GF-D8 (cell line): ENCODE measurements around the gene STARD3.

ENCODE experiments used
- DNase-seq: peaks from one replicate; lab custom pipeline; 2025; lab: John Stamatoyannopoulos, UW

STARD3 gene

DNA sequence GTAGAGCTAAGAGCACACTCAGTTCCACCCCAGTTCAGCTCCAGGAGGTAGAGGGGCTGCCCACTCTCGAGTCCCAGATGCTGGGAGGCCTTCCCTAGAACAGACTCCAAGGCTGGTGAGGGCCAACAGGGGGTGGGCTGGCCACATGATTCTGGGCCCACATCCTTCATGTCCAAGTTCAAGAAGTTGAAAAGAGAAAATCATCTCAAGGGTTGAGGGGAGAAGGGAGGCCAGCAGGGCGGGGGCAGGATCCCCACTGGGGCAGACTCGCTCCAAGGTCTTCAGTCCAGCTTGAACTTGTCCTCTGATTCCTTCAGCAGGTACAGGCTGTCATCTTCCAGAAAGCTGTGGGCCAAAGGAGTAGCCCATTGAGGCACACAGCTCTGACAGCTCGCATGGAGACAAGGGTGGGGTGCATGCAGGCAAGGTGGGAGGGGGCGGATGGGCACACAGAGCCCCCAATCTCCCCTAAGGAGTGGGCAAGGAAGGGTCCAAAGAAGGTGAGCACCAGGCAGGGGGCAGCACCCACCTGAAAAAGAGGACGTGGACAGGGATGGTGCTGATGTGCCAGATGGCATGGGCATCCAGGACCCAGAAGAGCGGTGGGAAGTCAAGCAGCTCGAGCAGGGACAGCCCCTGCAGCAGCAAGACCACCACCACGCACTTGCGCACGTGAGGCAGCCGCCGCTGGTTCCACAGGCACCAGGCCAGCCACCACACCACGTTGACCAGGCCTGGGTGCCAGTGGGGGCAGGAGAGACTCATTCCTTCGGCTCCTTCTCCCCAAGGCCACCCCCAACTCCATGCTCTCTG lies 35.8 kb downstream of the STARD3 start:
- DNase-seq: no peak

DNA sequence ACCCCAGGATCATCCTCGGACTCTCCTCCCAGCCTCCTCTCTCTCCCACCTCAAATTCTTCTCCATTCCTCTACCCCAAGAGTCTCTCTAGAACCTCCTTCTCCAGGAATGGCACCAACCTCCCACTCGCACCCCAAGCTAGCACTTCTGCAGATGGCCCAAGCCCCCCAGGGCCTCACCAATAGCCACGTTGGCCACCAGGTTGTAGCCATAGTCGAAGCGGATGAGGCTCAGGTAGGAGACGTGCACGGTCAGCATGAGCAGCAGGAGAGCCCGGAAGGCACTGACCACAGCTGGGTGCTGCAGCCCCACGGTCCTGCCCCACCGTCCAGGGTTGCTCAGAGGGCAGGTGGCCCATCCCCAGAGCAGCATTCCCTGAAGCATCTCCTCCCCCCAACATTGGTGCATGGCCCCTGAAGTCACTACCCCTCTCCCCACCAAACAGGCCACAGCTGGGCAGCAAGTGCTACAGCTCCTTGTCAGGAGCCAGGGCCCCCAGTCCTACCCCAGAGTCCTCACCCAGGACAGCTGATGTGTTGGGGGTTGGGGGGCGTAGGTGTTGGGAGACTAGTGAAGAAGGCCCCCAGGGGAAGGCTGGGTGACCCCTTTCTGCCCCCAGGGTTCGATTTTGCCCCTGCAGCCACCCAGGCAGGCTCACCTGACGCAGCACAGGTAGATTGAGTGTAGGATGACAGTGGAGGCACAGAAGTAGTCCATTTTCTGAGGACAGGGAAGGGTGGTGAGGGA lies 36.6 kb downstream of the STARD3 start:
- DNase-seq: no peak

DNA sequence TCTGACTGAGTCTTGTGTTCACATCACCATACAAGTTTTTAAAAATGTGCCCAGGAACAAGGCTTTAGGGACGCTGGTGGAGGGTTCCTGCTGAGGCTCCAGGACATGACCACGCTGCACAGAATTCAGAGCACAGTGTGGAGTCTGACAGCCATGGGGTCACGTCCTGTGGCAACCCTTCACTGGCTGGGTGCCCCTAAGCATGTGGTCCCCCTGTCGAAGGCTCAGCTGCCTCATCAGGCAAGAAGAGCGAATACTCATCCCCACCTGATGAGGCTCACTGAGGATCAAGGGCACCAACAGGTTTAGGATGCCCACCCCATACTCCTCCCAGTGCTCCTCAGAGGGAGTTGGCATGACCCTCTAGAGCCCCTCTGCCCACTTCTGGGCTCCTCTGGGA lies 37.2 kb downstream of the STARD3 start:
- DNase-seq: no peak

DNA sequence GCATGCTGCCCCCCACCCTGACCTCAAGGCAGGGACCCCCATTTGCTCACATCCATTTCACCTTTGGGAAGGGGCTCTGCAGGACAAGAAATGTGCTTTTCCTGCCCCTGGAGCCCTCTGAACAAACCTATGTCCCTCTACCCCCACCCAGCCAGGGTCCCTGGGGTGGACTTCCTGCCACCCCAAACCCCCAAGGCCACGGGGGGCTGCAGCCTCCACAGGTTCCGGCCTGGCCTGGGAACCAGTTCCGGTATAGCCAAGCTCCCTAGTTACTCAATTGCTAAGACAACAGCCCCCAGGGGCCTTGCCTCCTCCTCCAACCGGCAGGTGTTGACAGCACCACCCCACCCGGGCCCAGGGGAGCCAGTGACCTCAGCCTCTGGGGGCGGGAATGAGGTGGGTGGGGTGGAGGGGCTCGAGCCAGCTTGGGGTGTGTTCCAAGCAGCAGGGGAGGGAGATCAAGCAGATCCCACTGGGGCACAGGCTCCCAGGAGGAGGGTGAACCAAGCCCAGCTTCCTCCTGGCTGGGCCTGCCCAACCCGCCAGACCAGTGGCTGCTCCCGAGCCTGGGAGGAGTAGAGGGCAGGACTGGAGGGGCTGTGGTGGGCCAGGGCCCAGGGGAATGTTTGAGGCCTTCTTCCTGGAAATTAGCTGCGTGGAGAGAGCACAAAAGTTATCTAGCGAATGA lies 37.9 kb downstream of the STARD3 start:
- DNase-seq: peak; percentile 40

DNA sequence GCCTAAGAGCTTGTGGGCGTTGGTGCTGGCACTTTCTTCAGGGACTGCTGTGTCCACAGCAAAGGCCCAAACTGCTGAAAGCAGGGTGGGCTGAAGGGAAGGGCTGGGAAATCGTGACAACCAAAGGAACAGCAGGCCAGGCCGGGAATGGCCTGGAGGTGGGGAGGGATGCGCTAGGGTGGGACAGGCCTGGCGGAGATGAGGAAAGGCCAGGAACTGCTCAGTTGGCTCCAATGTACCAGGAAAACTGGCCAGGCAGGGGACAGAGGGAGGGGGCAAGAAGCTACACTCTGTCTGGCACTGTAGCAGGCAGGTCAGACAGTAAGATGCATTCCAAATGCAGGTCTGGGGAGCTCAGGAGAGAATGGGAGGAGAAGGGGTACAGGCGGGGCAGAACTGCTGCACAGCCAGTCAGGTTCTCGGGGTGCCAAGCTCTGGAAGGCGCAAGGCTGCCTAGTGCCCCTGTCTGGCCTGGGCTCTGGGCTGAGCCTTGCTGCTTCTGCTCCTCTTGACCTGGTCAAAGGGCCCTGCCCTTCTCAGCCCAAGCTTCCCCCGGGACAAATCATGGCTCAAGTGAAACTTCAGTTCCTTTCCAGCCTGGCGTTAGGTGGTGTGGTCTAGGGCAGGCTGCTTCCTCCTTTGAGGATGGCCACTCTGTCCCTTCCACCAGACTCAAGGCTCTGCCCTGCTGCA lies 38.6 kb downstream of the STARD3 start:
- DNase-seq: no peak

DNA sequence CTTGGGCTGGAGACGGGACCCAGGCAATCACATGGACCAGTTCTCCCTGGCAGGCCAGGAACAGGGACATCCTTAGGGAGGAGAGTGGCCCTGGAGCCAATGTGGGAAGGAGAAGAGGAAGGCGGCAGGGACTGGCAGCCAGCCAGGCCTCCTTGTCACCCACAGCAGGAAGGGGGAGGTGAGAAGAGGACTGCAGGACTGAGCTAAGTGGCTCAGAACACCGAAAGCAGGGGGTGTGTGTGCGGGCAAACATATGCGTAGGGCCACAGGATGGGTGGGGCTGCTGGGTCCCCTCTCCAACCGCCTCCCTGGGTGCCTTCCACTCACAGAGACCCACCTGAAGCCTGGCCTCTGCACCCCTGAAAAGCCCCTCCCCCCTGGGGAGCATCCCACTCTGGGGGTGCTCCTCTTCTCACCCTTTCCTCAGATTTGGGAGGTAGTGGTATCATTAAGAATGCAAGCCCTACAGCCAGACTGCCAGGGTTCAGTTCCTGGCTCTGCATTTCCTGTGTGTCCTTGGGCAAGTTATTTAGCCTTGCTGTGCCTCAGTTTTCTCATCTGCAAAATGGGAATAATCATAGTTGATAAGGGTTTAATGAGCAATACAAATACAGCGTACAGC lies 39.4 kb downstream of the STARD3 start:
- DNase-seq: peak; percentile 71

DNA sequence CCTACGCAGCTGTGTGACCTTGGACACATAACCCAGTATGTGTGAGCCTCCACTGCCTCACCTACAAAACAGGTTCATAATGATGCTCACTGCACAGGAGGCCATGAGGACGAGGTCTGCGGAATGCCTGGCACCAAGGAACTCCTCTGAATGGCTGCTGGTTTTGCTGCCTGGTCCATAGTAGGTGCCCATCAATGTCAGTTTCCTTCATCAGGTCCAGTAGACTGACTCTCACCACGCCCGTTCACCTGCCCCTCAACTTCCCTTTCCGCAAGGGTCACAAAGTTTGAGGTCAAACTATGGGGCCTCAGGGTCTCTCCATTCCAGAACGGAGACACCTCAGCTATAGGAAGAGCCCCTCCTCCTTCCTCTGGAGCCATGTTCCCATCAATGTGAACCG lies 40.1 kb downstream of the STARD3 start:
- no peak for DNase-seq

DNA sequence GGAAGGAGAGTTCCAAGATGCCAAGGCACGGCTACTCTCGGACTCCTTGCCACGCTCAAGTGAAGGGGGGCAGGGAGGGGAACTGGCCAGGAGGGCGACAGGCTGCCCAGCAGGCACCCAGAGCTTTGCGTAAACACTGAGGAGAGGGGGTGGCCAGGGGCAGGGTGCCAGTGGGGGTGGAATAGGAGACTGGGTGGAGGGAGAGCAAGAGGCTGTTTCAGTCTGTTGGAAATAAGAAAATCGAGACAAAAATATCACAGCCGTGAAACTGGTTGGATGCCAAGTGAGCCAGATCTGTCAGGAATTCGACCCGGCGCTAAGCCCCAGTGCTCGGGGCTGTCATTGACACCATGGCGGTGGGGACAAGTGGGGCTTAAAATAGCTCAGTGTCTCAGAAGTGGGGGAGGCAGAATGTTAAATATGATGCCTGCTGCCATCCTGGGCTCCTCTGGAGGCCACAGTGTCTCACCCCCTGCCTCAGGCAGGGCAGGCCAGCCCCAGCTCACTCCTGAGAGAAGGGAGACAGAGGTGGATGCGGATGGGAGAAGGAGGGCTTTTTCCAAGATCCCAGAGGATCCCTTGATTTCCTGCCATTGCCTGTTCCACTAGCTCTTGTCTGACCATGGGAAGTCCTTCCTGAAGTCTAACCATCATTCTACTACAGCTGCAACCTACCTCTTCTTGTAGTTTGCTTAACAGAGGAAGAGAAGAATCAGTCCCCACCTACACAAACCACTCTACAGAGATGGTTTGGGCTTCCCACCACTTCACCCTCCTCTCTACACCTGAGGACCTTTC lies 40.8 kb downstream of the STARD3 start:
- DNase-seq: no peak

DNA sequence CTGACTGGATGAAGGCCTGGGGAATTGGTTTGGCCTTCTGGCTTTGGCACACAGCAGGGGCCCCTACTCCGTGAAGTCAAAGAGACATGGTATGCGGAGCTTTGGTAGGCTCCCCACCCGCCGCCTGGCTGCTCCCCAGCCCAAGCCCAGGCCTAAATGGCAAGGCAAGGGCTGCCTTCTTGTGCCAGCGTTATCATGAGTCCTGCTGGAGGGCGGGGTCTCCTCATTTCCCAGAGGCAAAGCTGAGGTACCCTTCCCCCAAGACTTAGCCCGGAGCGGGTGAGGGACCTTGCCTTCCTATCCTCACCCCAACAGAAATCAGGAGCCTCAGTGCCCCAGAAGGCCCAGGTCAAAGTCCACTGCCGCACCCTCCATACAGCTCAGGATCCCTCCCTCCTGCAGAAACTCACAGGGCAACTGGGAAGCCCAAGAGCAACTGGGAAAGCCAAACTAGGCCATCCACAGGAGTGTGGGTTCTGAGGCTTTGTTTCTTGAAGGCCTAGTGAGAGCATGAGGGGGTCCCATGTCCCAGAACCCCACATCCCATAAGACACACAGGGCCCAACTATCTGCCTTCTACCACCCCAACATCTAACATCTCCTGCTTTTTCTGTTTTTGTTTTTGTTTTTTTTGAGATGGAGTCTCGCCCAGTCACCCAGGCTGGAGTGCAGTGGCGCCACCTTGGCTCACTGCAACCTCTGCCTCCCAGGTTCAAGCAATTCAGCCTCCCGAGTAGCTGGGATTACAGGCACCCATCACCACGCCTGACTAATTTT lies 41.6 kb downstream of the STARD3 start:
- no peak for DNase-seq

DNA sequence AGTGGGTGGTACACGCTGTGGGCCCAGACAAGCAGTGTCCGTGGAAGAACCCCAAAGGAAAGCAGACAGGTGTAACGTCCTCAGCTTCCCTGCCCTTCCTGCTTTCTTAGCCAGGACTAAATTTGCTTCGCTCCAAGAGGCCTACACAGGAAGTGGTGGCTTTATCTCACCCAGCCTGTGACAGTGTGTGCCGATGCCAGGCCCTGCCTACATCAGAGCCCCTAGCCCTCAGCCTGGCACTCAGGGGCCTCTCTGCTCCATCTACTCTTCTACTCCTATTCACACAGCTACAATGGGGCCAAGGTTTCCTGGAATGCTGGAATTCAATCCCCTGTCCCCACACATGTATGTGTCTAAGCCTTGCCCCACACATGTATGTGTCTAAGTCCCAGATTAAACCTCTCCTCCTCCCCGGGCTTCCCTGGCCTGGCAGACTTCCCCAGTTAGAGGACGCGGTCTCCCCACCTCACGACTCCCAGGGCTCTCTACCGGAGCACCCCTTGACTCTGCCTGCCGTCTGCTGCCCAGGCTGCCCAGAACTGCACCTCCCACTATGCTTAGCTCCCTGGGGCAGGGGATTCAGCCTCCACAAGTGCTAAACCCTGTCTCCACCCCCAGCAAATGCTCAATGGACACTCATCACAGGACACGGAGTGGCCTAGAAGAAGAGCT lies 42.7 kb downstream of the STARD3 start:
- DNase-seq: peak; percentile 61

DNA sequence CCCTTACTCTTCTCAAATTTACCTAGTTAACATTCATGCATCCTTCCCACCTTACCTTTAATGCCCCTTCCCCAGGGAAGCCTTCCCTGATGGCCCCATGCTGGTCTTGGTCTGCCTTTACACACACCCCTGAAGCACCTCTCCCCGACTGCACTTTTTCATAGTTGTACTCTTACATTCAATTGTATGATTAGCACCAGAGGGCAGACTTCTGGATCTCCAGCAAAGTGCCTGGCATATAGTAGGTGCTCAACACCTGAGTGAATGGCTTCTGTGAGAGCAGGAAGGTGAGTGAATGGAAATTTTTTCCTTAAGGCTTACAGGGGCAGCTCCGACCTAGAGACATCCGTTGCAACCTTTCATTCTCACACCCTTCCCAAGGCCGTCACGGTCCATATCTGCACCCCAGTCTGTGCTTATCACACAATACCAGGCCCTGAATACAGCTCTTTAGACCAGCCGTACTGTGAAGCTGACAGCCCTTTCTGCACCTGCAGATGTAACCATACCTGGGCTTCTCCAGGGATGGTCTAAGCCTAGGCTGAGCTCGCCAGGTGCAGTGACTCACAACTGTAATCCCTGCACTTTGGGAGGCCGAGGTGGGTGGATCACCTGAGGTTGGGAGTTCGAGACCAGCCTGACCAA lies 46.5 kb downstream of the STARD3 start:
- no peak for DNase-seq

DNA sequence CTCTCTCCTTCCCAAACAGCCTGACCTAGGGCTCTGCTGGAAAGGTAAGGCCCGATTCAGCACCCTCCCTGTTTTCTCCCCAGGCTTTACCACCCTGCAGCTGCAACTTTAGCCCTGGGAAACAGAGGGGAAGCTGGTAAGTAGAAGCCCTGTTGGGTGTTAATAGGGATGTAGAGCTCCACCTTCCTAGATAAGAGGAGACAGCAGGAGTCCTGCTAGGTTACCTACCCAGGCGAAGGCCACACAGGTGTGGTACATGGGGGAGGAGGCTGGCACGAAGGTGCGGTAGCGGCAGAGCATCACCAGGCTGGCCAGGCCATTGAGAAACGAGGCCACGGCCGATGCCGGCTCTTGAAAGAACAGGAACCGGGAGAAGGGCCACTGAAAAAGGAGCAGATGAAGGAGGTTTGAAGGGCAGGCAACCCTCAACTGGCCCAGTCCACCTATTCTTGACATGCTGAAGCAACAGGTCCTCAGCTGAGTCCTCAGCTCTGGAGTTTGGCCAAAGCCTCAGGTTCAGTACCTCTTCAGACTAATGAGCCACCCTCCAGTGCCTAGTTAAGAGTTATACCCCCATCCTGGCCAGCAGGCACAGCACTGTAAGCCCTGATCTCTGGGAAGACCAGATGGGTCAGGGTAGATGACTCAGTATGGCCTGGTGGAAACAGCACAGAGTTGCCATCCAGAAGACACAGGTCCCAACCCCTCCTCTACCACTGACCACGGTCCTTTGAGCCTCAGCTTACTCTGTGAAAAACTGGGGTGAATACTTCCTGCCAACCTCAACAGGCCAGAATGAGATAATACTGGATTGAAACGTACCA lies 47.6 kb downstream of the STARD3 start:
- DNase-seq: no peak

DNA sequence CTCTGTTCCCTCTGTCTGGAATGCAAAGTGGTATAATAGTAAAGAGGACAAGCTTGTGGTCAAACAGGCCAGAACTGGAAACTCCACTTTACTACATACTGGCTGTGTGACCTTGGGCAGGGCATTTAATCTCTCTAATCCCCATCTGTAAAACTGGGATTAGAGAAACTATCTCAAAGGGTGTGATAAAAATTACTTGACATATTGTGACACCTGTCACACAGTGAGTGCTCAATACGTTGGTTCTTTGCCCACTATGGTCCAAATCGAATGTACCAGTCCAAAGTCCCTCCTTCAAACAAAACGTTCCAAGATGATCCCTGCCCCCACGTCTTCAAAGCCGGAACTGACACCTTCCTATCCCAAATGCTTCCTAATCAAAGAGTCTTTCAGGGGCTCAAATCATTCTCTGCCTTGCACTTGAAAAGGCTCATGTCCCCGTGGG lies 50.2 kb downstream of the STARD3 start:
- no peak for DNase-seq

DNA sequence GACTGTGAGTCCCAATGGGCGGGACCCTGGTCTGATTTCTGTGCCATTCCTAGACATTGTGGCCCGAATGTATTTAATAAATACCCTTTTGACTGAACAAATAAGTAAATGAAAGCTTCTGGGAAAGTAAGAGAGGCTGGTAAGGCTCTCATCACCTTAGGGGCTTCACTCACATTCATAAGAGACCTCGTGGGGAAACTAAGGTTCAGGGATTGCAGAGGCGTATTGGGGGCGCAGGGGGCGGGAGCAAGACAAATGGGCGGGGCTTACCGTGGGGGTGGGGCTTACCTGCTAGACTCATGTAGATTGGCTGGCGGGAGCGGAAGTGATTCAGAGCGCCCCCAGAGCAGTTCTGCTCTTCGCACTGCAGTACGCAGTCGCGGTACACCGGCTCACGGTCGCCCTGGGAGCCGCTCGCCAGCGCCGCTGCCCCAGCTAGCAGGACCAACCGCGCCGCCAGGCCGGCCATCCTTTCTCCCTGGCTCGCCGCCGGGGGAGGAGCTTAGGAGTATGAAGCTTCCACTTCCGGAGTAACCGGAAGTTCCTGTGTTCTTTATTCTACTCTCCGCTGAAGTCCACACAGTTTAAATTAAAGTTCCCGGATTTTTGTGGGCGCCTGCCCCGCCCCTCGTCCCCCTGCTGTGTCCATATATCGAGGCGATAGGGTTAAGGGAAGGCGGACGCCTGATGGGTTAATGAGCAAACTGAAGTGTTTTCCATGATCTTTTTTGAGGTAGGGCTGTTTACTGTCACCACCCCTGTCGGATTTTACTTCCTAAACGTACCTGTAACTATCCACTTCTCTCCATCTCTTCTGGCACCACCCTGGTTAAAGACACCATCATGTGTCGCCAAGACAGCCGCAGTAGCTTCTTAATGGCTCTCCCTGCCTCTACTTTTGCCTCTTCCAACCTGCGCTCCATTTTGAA lies 50.9 kb downstream of the STARD3 start, which contains the start of gene PGAP3:
Gene PGAP3 (minus strand): TSS at position 512 of the 929 bp plus-strand sequence. CDS start 43 bp downstream, at position 469.
- DNase-seq: peak; percentile 84

DNA sequence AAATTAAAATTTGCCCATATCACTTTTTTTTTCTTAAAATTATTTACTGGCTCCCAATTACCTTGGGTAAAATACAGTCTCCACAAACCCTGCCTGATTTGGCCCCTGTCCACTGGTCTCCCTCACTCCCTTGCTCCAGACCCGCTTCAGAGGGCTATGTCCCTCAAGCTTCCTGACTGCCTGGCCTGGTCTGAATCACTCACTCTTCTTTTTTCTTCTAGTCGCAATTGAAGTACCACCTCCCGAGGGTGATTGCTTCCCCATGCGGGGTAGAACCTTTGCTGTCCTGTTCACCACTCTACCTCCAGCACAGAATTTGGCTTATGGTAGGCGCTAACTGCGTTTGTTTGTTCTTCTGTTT lies 51.5 kb downstream of the STARD3 start:
- no peak for DNase-seq

DNA sequence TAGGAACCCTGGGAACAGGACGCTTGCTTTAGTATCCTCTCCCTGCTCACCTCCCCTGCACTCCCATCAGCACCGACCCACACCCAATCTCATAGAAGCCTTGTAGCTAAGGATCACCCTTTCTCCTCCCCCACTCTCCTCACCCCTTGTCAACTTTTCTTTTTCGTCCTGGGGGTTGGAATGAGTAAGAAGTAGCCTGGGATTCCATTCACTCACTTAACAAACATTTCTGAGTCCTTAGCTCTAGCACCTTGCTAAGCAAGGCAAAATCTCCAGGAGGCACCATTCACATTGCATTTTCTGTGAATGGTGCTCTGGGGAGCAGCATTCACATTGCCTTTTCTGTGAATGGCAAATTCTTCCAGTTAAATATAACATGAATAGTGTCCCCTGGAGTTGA lies 52.0 kb downstream of the STARD3 start:
- DNase-seq: no peak

DNA sequence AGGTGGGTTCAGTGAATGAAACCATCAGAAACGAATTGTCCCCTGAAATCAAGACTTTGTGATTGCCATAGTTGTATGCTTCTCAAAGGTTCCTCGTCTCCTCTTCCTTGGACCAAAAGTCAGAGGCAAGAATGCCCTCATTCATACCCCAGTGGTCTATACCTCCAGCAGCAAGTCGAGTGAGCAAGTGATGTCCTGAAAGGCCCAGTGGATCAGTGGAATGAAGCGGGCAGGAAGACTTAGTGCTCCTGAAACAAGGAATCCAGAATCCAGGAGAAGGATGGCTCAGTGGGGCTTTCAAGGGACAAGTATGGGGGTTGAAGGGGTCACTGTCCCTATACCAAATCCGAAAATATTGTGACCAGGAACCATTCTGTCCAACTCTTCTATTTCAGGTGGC lies 57.6 kb downstream of the STARD3 start:
- DNase-seq: no peak
